ENCODE data around the gene UTF1.

Gene UTF1

GRCh38 chr10:133279326-133280226 is 49.6 kb downstream of the UTF1 start:
- DNase-seq: peak; percentile 39 to 44 (median 40)

DNA sequence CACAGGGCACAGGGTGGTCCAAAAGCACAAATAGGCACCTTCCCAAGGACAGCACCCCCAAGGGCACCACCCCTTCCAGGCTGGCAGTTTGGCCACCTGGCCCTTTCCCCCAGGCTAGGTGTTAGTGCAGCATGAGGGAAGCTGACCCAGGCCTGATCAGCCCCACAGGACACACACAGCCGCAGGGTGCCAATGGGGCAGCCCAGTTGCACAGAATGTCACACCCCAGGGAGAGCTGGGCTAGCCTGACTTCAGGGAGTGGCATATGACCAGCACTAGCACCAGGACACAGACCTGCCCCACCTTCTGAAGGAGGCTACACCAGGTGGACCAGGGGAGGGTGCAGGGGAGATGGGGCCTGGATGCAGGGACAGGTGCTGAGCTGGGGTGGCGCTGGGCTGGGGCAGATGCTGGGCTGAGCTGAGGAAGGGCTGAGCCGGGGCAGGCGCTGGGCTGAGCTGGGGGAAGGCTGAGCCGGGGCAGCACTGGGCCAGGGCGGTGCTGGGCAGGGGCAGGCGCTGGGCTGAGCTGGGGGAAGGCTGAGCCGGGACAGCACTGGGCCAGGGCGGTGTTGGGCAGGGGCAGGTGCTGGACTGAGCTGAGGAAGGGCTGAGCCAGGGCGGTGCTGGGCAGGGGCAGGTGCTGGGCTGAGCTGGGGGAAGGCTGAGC is 50.5 kb downstream of the UTF1 start:
- DNase-seq: no peak

GRCh38 chr10:133281084-133281483 is 51.1 kb downstream of the UTF1 start:
- DNase-seq: no peak

All from suppressor macrophage treated with lipopolysaccharide for 1 hour (primary cell).